GM19351 (cell line): ENCODE measurements around the gene IDUA.

Experiments used
- ATAC-seq: cut with Tn5 transposase; IDR thresholded peaks from one replicate; pipeline ENCODE4 v1.9.1; 2021; ENCODE audit warnings: mild to moderate bottlenecking, moderate library complexity; ENCODE audit not compliant: unreplicated experiment

The IDUA gene

DNA sequence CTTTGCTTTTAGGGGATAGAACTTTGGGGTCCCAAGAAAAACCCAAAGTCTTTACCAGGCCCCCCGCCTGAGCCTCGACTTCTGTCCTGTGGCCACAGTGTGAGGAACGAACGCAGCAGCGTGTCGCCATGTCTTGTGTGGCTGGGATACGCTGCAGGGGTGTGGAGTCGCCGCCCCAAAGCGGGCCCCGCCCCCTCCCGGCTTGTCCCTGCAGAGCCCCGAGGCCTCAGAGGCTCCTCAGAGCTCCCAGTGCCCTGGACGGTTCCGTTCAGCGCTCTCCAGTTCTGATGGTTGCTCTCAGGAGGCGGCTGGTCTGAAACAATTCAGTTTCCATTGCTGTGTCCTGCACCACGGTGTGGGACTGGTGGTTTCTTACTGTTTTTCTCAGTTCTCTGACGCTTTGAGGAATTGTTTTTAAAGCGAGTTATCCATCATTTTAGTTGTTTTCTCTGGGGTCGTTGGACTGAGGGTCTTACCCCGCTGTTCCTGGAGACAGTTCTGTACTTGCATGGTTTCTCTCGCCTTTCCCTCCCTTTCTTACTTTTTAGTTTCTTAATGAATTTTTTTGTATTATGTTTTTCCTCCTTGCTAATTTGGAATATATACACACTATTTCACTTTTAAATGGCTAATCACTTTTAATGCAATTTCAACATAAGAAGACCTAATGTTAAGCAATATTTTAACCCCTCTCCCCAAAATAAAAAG lies 1.6 kb upstream of the IDUA start:
- no peak for ATAC-seq

DNA sequence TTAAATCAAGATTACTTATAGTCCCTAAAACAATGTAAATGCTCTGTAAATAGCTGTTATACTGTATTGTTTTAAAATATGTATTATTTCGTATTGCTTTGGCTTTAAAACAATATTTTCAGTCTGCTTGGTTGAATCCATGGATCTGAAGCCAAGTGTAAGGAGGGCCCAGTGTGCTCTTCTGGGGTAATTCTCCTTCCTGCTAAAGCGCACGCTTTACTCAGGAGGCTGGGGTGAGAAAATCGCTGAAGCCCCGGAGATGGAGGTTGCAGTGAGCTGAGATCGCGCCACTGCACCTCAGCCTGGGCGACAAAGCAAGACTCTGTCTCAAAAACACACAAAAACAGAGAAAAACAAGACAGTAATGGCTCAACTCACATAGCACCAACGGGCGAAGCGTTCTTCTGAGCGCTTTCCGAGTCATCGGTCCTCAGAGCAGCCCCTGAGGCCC lies 391 bp upstream of the IDUA start:
- ATAC-seq, result peak; percentile 14

DNA sequence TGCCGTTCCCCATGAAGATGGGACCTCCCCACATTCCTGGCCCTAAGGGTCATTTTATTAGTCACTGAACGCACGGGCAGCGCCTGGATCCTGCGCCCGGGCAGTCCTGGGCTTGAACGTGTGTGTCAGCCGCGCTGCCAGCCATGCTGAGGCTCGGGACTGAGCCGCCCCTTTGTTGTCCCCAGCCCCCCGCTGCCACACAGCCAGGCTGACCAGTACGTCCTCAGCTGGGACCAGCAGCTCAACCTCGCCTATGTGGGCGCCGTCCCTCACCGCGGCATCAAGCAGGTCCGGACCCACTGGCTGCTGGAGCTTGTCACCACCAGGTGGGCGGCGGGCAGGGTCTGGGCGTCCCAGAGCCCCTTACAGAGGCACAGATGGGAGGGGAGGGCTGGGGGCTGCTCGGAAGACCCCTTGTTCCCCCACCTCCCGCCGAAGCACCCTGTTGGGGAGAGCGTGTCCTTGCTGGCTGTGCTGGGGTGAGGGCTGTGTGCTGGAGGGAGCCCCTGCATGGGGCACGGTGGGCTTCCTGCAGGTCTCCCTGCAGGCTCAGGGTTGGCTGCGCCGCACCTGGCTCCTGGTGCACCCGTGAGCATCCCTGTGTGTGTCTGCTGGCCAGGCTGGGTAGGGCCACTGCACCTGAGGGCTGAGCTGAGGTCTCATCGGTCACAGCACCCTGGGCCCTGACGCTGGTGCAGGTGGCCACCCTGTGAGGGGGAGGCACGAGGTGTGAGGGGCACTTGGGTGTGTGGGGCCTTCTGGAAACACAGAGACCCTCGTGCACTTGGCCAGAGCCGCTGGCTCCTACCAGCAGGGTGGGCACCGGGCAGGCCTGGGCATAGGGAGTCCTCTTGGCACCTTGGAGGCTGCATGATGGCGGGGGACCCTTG lies 1.0 kb downstream of the IDUA start:
- ATAC-seq, result no peak

DNA sequence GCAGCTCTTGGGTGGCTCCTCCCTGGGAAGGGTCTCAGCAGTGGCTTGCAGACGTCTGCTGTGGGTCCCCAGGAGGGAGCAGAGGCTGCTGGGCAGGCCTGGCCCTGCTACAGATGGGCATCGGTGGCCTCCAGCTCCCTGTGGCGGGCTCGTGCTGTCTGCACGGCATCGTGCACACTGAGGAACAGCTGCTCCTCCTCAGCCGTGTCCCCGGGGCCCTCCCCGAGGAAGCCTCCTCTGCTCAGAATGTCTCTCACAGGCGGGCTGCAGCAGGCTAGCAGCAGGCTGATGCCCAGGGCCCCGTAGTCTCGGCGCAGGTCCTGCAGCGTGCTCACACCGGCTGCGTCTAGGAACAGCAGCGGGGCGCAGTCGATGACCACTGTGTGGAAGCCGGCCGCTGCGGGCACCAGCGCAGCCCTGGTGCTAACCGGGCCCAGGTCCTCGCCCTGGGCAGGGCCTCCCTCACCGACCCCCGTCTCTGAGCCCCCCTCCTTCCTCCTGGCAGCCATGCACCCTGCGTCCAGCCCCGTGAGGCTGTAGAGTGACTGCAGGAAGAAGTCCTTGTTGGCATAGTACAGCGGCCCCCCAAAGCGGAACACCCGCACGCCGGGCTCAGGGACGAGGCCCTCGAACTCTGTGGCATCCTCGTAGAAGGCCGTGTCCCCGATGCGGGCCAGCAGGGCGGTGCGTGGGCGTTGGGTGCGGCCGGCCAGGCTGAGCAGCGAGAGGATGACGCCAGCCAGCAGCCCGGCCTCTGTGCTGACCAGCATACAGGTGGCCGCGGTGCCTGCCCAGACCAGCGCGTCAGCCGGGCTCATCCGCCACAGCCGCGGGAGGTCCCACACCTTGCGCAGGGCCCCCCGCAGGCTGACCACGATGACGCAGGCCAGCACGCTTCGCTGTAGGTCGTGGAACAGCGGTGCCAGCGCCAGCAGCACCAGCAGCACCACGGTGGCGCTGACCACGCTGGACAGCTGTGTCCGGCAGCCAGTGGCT lies 2.2 kb downstream of the IDUA start:
- no peak for ATAC-seq

DNA sequence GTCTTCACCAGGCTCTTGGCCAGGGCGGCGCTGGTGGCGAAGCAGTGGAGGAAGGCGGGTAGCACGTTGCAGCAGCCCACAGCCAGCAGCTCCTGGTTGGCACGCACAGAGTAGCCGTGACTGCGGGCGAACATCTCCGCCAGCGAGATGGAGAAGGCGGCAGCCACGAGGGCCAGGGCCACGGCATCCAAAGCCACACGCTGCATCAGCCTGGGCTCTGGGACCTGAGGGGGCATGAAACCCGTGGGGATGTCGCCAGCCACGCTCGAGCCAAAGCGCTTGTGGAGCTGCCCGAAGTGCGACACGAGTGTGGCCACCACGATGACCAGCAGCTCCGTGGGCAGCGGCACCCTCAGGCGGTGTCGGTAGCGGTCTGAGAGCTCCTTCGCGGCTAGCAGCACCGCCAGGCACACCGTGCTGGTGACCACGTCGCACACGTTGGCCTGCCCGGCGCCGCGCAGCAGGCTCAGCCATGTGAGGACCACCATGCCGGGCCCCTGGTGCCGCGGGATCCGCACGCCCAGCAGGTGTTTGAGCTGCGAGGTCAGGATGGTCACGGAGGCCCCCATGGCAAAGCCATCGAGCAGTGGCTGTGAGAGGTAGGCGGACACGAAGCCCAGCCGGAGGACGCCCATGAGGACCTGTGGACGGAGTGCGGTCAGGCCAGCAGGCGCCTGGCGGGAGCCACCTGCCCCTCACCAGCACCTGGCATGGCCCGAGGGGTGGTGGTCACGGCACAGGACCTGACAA lies 3.1 kb downstream of the IDUA start:
- ATAC-seq, result no peak

DNA sequence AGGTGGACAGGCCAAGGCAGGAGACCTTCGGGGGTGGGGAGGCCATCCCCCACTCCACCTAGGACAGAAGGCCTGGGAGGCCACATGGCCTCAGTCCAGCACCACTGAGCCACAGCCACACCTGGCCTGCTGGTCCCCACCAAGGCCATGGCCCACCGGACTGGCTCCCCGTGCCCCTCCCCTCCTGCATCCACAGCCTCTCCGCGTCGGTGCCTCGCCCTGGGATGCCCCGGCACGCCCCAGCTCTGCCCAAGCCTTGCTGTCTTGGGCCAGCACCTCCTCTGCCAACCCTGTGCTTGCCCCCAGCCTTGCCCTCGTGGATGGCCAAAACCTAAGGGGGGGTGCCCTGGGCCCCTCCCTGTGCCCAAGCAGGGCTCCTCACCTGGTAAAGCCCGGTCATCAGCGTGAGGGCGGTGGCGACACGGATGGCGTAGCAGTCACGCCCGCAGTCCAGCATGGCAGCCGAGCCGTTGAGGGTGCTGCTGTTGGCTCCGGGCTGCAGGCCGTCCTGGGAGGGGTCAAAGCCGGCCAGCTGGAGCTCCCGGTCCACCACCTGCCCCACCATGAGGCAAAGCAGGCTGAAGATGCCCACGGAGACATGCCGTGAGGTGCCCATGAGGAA lies 4.0 kb downstream of the IDUA start:
- ATAC-seq, result no peak

DNA sequence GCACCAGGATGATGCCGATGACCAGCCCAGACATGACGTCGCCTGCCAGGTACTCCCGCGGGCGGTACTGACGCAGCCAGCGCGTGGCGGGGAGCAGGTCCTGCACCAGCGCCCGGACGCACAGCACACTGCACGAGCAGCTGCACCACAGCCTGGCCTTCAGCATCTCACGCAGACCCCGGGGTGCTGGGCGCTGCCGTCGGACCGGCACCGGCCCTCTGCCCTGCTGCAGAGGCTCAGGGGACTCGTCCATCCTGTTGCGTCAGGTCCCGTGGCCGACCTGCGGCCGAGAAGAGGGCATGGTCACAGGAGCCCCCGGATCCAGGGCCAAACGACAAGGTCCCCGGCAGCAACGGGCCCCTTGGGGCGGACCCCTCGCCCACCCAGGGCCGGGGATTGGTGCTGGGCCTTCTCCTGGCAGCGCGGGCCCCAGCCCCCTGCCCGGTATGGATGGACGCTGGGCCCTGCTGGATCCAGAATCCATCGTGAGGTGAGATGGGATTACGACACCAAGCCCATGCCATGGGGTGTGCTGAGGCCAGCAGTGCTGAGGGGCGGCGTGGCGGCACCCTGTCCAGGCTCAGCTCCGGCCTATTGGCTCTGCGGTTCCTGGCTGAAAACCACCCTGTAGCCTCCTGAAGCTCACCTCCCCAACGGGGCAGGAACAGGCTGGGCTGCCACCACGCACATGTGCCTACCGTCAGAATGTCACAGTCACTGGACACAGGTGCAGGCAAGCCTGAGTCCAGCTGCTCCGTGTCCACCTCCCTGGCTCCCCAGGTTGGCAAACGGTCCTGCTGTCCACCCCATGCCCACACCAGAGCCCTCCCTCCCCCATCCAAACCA lies 4.8 kb downstream of the IDUA start:
- no peak for ATAC-seq

DNA sequence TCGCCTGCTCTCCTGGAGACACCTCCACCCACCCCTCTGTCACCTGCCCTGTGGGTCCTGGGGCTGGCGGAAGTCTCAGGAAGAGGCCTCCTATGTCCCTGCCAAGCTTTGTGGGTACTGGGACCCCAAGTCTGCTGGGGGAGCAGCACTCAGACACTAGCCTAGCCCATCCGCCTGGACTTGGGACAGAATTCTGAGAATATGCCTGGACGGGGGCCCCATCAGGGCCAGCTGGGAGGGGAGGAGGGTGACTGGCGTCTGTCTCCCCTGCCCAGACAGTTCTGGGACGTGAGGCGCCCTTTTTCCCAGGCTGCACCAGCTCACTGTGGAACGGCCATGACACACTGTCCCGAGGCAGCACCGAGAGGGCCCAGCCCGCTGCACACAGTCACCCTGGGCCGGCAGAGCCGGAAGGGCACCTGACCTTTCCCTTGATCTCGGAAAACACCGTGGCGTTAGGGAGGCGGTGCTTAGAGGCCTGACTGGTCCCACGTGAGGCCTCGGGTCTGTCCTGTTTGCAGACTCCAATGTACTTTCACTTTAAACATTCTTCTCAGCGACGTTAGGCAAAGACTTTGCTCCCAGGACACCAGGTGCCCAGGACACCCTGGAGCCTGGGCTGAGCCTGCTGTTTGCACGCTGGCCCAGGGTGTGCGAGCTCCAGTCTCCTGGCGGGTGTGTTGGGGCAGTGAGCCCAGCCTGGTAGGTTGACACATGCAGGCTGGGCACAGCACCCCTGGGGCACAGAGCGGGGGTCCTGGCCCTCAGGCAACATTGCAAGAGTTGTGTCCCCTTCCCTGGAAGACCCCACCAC lies 5.7 kb downstream of the IDUA start:
- peak; percentile 67 for ATAC-seq

DNA sequence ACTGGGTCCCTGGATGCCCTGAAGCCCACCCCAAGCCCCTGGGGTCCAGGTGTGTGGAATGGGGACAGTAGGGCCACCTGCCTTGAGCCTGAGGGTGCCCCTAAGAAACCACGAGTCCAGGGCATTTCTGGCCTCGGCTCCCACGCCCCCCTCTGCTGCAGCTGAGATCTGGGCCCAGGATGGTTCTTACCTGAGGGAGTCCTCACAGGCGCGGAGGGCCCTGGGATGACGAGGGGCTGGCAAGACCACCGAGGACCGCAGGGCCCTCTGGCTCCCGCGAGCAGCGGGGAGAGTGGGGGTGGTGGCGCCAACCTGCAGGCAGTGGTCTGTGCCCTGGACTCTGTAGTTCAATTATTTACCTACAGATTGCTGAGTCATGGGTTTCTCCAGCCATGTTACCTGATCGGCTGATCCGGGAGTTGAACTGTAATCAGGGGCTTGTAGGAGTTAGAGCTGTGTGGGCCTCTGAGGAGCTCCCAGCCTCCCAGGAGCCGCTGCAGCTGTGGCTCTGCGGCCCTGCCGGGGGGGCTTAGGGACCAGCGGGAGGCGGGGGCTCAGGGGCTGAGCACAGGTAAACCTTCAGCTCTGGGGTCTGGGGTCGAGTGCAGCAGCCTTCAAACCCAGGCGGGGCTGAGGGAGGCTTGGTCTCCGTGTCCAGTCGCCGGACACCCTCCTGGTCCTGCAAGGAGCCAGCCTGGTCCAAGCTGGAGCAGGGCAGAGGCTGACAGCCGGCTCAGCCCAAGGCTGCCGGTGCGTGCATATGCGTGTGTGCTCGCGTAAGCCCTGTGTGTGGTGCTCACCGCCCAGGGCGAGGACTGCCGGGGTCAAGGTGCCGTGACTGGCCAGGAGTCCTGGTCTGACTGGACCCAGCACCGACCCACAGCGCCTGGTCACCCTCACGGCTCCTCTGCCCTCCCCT lies 6.5 kb downstream of the IDUA start, which contains the start of gene SLC26A1:
Gene SLC26A1, minus strand, starts transcription at position 294 of the 919 bp plus-strand sequence. CDS start 1,701 bp downstream, outside the sequence.
- ATAC-seq, result no peak

DNA sequence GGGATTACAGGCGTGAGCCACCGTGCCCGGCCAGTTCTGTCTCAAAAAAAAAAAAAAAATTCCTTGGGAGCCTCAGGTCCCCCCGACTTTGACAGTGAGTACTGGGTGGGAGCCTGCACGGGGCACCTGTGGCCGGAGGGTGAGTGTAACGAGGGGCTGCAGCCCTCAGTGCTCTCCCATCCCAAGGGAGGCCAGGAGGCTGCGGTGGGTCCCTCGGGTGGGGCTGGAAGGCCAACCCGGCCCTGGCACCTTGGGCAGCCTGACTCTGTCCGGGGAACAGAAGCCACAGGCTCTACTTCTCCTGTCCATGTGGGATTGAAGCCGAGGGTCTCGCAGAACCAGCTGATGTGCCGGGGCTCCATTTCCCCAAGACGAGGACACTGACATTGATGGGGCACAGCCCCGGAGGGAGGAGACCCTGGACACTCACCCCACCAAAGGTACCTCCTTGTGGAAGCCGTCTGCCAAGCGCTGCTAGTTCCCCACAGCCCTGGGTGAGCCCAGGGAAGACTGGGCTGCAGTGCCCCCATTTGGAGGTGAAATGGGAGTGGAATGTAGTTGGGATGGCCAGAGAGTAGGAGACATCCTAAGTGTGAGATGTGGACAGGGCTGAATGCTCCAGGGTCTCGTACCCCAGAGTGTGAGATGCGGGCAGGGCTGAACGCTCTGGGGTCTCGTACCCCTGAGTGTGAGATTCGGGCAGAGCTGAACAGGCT lies 8.6 kb downstream of the IDUA start:
- ATAC-seq, result no peak

DNA sequence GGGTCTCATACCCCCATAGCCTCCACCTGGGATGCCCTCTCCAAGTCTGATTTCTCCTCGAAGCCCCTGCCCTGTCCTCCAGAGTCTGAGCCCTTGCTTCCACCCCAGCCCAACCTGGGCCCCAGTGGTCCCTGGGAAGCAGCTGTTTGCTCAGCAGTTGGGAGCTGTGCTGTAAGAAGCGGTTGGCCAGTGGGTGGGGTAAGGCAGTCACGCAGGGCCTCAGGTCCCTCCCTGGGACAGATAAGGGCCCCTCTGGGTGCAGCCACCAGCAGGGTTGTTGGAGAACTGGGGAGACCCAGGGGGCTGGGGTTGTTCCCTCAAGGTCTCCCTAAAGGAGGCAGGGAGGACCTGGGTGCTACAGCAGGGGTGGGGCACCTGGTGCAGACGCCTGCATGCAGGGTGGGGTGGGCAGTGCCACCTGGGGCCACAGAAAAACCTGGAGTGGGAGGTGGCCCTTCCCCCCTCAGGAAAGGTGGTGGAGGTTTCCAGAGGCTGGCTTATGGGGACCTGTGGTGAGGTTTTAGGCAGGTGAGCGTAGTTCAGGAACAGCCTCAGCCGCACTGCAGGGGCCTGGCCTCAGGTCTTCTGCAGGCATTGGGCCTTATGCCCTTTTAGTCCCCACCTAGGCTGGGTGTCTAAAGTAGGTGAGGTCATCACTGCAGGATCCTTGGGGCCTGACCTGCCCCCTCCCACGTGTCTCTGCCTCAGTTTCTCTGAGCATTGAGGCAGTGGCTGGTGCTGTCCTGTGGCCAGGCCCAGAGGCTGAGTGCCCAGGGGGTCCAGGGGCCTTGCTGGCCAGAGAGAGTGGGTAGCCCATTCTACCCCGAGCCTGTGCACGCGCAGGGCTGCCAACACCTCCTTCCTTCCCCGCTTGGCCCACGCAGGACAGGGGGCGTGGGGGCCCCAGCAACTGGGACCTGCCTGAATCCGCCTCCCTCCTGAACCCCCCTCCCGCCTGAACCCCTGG lies 9.5 kb downstream of the IDUA start:
- no peak for ATAC-seq

DNA sequence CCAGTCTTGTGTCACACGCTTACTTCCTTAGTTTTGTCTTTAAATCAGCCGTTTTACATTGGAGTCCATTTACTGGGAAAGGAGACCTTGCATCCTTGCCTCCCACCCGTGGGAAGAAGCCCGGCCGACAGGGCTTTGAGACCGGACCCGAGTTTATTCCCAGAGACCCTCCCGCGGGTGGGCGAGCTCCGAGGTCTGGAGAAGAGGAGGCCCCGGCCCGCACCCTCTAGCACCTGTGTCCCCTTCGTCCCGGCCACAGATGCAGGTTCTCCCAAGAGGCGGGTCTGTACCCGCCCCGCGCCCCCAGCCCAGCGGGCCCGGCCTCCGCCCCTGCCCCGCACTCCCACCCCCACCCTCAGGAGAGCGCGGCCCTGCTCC lies 10.1 kb downstream of the IDUA start:
- no peak for ATAC-seq

DNA sequence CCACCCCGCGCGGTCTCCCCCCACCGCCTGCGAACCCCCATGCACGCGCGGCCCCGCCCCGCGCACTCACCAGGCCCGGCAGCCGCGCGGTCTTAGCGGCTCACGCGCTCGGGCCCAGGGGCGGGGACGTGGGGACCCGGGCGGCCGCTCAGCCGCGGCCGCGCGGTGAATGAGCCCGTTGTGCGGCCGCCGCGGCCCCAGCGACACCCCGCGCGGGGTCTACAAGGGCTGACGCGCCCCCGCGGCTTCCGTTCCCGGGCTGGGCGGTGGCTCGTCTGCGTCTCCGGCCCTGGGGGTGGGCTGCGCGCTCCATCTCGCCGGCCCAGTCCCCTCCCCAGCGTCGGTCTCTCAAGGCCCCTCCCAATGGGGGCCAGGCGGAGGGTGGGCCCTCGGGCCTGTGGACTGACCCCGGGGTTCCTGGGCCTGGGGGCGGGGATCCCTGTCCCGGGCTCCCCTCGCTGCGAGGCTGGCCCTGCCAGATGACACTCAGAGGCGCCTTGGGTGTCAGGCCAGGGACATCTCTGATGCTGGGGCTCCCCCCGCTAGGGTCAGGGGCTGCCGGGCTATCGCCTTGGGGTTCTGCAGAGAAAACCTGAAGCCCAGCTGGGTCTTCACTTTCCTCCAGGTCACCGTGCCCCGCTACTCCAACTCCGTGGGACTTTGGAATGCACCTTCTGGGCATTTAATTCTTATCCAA lies 10.7 kb downstream of the IDUA start:
- ATAC-seq, result no peak

DNA sequence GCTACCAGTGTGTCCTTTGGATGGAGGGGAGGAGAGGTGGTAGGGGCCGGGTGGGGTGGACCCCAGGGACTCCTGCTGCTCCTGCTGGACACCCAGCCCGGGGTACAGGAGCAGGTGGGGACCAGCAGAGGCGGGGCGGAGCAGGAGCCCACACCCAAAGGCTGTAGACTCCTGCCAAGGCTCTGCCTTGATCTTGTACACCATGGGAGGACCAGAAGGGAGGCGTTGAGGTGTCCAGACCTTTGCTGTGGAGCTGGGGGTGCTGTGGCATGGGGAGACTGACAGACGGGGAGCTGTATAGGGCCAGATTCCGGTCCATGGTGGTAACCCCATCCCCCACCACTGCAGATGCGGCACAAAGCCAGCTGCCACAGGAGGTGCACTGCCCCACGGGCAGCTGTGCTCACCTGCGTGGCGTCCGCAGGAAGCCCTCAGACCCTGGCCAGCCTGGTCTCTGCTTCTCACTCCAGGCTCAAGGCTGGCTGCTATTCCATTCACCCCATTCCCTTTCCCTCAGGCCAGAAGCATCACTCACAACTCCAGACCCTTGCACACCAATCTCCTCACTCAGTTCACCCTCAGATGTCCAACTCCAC lies 11.3 kb downstream of the IDUA start:
- no peak for ATAC-seq
